ENCODE measurements around the gene MTHFSD. TPM values are rescaled to one million over a fixed set of nuclear protein-coding genes. Genes with fewer than 3 reads are reported as not detected.

Gene MTHFSD
- total RNA-seq, 2 donors from 2014 or later, result 15.4 to 23.7 TPM

- no peak for TF ChIP-seq CTCF (IDR thresholded peaks at IDR 0.05)
- no peaks in the 10 kb centered on the region for H3K4me1 ChIP-seq
- no peaks in the 10 kb centered on the region for H3K9me3 ChIP-seq
- H3K4me3 ChIP-seq, result peak overlapping the region; percentile 52
- H3K9ac ChIP-seq (ENCODE audit: low read depth in 2 of 2, low read length in 2 of 2), result peak overlapping the region; percentile 73 to 91
- no peak for DNase-seq
- H3K36me3 ChIP-seq, result no peaks in the 10 kb centered on the region
- peaks cover 88% of the 10 kb centered on the region for H3K27me3 ChIP-seq
- intact Hi-C loops (cut with DNase I), result loop anchor here (10.0 kb wide), 1 partner anchor 317 kb away; no protein-coding TSS in a partner anchor
- peak overlapping the region; percentile 82 for H3K27ac ChIP-seq
Observed at GRCh38 chr16:86511317-86512161, 43.5 kb downstream of the MTHFSD start.

GRCh38 chr16:86510465-86511261 lies 44.4 kb downstream of the MTHFSD start, which contains the start of gene FOXF1:
Gene FOXF1, plus strand, starts transcription at chr16:86510527. Its CDS starts 43 bp downstream, at chr16:86510570.
- peak within 1 kb of the TSS; percentile 91 for H3K27ac ChIP-seq
- no peaks in the 10 kb centered on the region for H3K9me3 ChIP-seq
- H3K27me3 ChIP-seq, result peaks cover 87% of the 10 kb centered on the region
- peak within 1 kb of the TSS; percentile 73 to 91 for H3K9ac ChIP-seq (ENCODE audit: low read depth in 2 of 2, low read length in 2 of 2)
- no peaks in the 10 kb centered on the region for H3K4me1 ChIP-seq
- no peak for DNase-seq
- intact Hi-C loops (cut with DNase I), result loop anchor here (10.0 kb wide), 1 partner anchor 316 kb away; no protein-coding TSS in a partner anchor
- no peaks in the 10 kb centered on the region for H3K36me3 ChIP-seq
- no peak for TF ChIP-seq CTCF (IDR thresholded peaks at IDR 0.05)
- peak within 1 kb of the TSS; percentile 52 for H3K4me3 ChIP-seq

DNA sequence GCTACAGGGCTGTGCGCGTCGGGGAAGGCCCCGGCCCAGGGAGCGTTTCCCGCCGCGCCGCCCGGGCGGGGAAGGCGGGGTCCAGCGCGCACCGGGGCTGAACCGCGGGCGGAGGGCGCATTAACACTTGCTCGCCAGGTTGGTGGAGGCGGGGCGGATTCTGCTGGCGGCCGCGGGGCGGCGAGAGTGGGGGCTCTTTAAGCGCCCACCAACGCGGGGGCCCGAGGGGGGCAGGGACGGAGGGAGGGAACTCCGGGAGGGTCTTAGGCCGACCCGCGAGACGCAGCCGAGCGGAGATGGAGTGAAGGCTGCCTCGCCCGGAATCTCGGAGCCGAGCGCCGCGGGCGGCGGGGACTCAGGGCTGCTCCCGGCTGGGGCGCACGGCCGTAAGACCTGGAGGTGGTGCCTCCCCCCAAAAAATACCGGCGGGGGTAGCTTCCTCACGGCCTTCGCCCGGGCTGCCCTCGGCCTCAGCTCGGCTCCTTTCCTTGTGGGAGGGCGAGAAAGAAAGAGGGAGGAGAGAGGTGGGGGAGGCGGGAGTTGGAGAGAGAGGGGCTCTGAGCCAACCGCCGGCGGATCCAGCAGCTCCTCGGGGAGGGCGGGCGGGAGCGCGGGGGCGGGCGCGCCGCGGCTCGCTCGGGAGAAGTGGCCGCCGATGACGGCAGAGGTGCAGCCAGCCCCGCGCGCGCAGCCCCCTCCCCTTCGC lies 45.1 kb downstream of the MTHFSD start:
- no peak for TF ChIP-seq CTCF (IDR thresholded peaks at IDR 0.05)

GRCh38 chr16:86508947-86509758 lies 45.9 kb downstream of the MTHFSD start:
- intact Hi-C loops (cut with DNase I), result no loop called here
- DNase-seq, result peak; percentile 45
- Histone ChIP-seq H3K4me3 (peak overlapping the region; percentile 52), H3K36me3 (no peaks in the 10 kb centered on the region), H3K9ac (ENCODE audit: low read depth in 2 of 2, low read length in 2 of 2) (peak overlapping the region; percentile 58 to 91), H3K9me3 (no peaks in the 10 kb centered on the region), H3K27ac (peak overlapping the region; percentile 91), H3K4me1 (no peaks in the 10 kb centered on the region), H3K27me3 (peaks cover 91% of the 10 kb centered on the region)
- no peak for TF ChIP-seq CTCF (IDR thresholded peaks at IDR 0.05)

More for the DNA sequence above, 45.1 kb downstream of the MTHFSD start:
- Histone ChIP-seq H3K27me3 (peaks cover 85% of the 10 kb centered on the region), H3K9ac (ENCODE audit: low read depth in 2 of 2, low read length in 2 of 2) (peak overlapping the region; percentile 58 to 91), H3K9me3 (no peaks in the 10 kb centered on the region), H3K4me1 (no peaks in the 10 kb centered on the region), H3K4me3 (peak overlapping the region; percentile 52), H3K36me3 (no peaks in the 10 kb centered on the region), H3K27ac (peak overlapping the region; percentile 91)
- intact Hi-C loops (cut with DNase I), result loop anchor here (10.0 kb wide), 1 partner anchor 315 kb away; no protein-coding TSS in a partner anchor
- peak; percentile 58 for DNase-seq

All from colonic mucosa (tissue), 4 donors.